Activated B cell treated with CpG ODN at 0.5 μM for 24 hours (primary cell): ENCODE measurements around the gene GOLPH3L. TPM values are rescaled to one million over a fixed set of nuclear protein-coding genes. Genes with fewer than 3 reads are reported as not detected.
A peak's percentile ranks its signal among the peaks of the same experiment; 100 is the strongest.
"Not testable (repeated sequence)": the region's sequence is repeated elsewhere in the genome, so short reads cannot be mapped to it uniquely, and the experiment has no call there.

Experiments
- ATAC-seq: fragments of 200-7000 bp; cut with Tn5 transposase; one replicate; pipeline ENCODE4 v1.10.0; 2021; ENCODE audit warnings: low read depth, mild to moderate bottlenecking, moderate library complexity
- CTCF ChIA-PET: fragments of 350-600 bp; sonication (Branson Sonifier 250); formaldehyde crosslinking; loops from one replicate; lab custom pipeline; 2021; ENCODE audit warnings: antibody characterized with exemption; lab: Charles Lee
- POLR2A ChIA-PET: fragments of 350-600 bp; sonication (Branson Sonifier 250); formaldehyde crosslinking; loops from one replicate; lab custom pipeline; 2021; ENCODE audit warnings: antibody characterized with exemption; lab: Charles Lee
- DNase-seq: peaks from one replicate; pipeline ENCODE4 v3.0.0; 2022
- H3K27ac Mint-ChIP-seq: one replicate; pipeline ENCODE4 v1.8.0; 2020; ENCODE audit warnings: mixed read lengths
- H3K27me3 Mint-ChIP-seq: one replicate; pipeline ENCODE4 v1.8.0; 2021; ENCODE audit warnings: mixed read lengths
- H3K36me3 Mint-ChIP-seq: one replicate; pipeline ENCODE4 v1.8.0; 2021; ENCODE audit warnings: low read depth, mixed read lengths
- H3K4me1 Mint-ChIP-seq: one replicate; pipeline ENCODE4 v1.8.0; 2021; ENCODE audit warnings: mixed read lengths
- H3K4me3 Mint-ChIP-seq: one replicate; pipeline ENCODE4 v1.8.0; 2020; ENCODE audit warnings: mild to moderate bottlenecking, mixed read lengths
- H3K9me3 Mint-ChIP-seq: one replicate; pipeline ENCODE4 v1.8.0; 2020; ENCODE audit warnings: mixed read lengths
- intact Hi-C: fragments of 100-400 bp; cut with micrococcal nuclease; formaldehyde crosslinking; loops from one replicate; pipeline ENCODE4 v1.15.1; 2024
- total RNA-seq: library from RNA; stranded (reverse); gene quantifications from 2 replicates; pipeline ENCODE4 v1.2.3, GENCODE V29; 2022
- TF ChIP-seq, protein P1 (sequence below): fragments of 200-600 bp; IDR thresholded peaks from one replicate; pipeline ENCODE4 v1.8.0; 2022; ENCODE audit warnings: antibody characterized with exemption, mild to moderate bottlenecking

GOLPH3L gene
- total RNA-seq, 1 donor from 2014 or later: 19.7 TPM

DNA sequence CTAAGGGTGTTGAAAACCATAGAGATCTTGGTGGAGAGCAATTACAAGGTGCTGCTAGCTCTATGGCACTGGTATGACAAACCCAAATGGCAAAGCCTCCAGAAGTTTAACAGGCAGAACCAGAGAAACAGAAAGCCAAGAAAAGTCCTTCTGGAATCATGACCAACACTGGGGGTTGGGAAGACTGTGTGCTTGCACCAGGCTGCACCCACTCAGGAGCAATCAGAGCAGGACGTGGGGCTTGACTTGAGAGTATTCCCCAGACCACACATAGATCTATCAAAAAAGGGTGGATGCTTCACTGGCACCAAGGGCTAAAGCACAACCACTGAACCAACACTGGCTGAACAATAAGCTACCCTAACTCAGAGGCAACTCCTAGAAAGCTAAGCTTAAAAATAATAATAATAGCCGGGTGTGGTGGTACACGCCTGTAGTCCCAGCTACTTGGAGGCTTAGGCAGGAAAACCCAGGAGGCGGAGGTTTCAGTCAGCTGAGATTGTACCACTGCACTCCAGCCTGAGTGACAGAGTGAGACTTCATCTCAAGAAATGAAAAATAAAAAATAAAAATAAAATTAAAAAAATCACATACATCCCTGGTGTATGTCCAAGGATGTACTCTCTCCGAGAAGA lies 47.4 kb downstream of the GOLPH3L start:
- Mint-ChIP-seq H3K27me3 (no peaks in the 10 kb centered on the region), H3K4me3 (no peak overlapping the region), H3K27ac (no peak overlapping the region), H3K9me3 (no peaks in the 10 kb centered on the region), H3K4me1 (no peaks in the 10 kb centered on the region), H3K36me3 (peaks cover 56% of the 10 kb centered on the region)
- TF ChIP-seq, protein P1, sequence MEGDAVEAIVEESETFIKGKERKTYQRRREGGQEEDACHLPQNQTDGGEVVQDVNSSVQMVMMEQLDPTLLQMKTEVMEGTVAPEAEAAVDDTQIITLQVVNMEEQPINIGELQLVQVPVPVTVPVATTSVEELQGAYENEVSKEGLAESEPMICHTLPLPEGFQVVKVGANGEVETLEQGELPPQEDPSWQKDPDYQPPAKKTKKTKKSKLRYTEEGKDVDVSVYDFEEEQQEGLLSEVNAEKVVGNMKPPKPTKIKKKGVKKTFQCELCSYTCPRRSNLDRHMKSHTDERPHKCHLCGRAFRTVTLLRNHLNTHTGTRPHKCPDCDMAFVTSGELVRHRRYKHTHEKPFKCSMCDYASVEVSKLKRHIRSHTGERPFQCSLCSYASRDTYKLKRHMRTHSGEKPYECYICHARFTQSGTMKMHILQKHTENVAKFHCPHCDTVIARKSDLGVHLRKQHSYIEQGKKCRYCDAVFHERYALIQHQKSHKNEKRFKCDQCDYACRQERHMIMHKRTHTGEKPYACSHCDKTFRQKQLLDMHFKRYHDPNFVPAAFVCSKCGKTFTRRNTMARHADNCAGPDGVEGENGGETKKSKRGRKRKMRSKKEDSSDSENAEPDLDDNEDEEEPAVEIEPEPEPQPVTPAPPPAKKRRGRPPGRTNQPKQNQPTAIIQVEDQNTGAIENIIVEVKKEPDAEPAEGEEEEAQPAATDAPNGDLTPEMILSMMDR: no peak
- POLR2A ChIA-PET: no interaction called here
- DNase-seq: no peak
- CTCF ChIA-PET: interaction anchor here (0.6 kb wide), 1 partner anchor 136 kb away, joined by 4 read pairs; no protein-coding TSS in a partner anchor
- ATAC-seq: no peak
- intact Hi-C loops: no loop called here

DNA sequence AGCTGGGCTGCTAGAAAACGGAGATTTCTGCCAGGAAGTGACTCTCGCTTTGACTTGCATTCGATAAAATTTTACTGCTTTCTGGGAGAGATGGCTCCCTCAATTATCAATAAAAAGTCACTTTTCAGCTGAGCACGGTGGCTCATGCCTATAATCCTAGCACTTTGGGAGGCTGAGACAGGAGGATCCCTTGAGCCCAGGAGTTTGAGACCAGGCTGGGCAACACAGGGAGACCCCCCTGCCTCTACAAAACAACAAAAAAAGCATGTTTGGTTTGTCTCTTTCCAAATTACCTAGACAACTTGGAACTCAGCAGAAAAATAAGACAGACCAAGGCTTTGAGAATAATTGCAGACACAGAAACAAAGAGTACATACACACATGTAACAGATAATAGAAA lies 54.7 kb downstream of the GOLPH3L start:
- no peaks in the 10 kb centered on the region for H3K27me3 Mint-ChIP-seq
- no peak for ATAC-seq
- no peak overlapping the region for H3K27ac Mint-ChIP-seq
- no peaks in the 10 kb centered on the region for H3K4me1 Mint-ChIP-seq
- intact Hi-C loops: no loop called here
- H3K9me3 Mint-ChIP-seq: no peaks in the 10 kb centered on the region
- CTCF ChIA-PET: interaction anchor here (1.6 kb wide), 1 partner anchor 81 kb away, joined by 5 read pairs; no protein-coding TSS in a partner anchor
- POLR2A ChIA-PET: no interaction called here
- no peak overlapping the region for H3K4me3 Mint-ChIP-seq
- TF ChIP-seq, protein P1: no peak
- H3K36me3 Mint-ChIP-seq: peaks cover 16% of the 10 kb centered on the region
- DNase-seq: no peak

DNA sequence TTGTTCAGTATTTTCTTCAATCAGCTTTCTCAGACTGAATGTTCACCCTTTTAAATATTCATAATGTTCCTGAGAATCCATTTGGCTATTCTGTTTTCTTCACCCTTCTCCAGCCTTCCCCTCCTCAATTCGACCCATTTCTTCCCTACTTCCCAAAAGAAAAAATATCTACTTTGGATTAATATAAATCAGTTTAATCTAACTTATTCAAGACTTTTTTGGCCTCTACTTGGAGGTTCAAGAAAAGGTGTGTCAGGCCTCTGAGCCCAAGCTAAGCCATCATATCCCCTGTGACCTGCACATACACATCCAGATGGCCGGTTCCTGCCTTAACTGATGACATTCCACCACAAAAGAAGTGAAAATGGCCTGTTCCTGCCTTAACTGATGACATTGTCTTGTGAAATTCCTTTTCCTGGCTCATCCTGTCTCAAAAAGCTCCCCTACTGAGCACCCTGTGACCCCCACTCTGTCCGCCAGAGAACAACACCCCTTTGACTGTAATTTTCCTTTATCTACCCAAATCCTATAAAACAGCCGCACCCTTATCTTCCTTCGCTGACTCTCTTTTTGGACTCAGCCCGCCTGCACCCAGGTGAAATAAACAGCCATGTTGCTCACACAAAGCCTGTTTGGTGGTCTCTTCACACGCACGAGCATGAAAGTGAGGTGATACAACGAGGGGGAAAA lies 55.7 kb downstream of the GOLPH3L start:
- H3K9me3 Mint-ChIP-seq, POLR2A ChIA-PET, CTCF ChIA-PET: not testable (repeated sequence)

DNA sequence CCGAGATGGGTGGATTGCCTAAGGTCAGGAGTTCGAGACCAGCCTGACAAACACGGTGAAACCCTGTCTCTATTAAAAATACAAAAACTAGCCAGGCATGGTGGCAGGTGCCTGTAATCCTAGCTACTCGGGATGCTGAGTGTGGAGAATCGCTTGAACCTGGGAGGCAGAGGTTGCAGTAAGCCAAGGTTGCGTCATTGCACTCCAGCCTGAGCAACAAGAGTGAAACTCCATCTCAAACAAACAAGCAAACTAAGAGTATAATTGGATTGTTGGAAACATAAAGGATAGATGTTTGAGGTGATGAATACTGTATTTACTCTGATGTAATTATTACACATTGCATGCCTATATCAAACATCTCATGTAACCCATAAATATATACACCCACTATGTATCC lies 58.5 kb downstream of the GOLPH3L start:
- H3K27ac Mint-ChIP-seq, H3K27me3 Mint-ChIP-seq, DNase-seq, ATAC-seq, H3K9me3 Mint-ChIP-seq, H3K4me3 Mint-ChIP-seq, H3K36me3 Mint-ChIP-seq, intact Hi-C loops, CTCF ChIA-PET: not testable (repeated sequence)
- H3K4me1 Mint-ChIP-seq: peaks cover 15% of the 10 kb centered on the region
- POLR2A ChIA-PET: interaction anchor here (1.6 kb wide), 1 partner anchor 9 kb away, joined by 7 read pairs; the partner anchor contains the start of gene ENSA

More for the DNA sequence above, 55.7 kb downstream of the GOLPH3L start:
- intact Hi-C loops, DNase-seq, H3K4me1 Mint-ChIP-seq, H3K36me3 Mint-ChIP-seq, H3K4me3 Mint-ChIP-seq, H3K27ac Mint-ChIP-seq, ATAC-seq, H3K27me3 Mint-ChIP-seq: not testable (repeated sequence)

DNA sequence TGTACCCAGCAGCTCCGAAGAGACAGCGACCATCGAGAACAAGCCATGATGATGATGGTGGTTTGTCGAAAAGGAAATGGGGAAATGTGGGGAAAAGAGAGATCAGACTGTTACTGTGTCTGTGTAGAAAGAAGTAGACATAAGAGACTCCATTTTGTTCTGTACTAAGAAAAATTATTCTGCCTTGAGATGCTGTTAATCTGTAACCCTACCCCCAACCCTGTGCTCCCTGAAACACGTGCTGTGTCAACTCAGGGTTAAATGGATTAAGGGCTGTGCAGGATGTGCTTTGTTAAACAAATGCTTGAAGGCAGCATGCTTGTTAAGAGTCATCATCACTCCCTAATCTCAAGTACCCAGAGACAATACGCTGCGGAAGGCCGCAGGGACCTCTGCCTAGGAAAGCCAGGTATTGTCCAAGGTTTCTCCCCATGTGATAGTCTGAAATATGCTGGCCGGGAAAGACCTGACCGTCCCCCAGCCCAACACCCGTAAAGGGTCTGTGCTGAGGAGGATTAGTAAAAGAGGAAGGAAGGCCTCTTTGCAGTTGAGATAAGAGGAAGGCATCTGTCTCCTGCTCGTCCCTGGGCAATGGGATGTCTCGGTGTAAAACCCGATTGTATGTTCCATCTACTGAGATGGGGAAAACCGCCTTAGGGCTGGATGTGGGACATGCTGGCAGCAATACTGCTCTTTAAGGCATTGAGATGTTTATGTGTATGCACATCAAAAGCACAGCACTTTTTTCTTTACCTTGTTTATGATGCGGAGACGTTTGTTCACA lies 61.9 kb downstream of the GOLPH3L start:
- ATAC-seq, H3K27me3 Mint-ChIP-seq, H3K36me3 Mint-ChIP-seq, POLR2A ChIA-PET, DNase-seq, H3K9me3 Mint-ChIP-seq, CTCF ChIA-PET, intact Hi-C loops: not testable (repeated sequence)
- Mint-ChIP-seq H3K4me3 (peak overlapping the region; percentile 7), H3K27ac (peak overlapping the region; percentile 59), H3K4me1 (peaks cover 21% of the 10 kb centered on the region)

DNA sequence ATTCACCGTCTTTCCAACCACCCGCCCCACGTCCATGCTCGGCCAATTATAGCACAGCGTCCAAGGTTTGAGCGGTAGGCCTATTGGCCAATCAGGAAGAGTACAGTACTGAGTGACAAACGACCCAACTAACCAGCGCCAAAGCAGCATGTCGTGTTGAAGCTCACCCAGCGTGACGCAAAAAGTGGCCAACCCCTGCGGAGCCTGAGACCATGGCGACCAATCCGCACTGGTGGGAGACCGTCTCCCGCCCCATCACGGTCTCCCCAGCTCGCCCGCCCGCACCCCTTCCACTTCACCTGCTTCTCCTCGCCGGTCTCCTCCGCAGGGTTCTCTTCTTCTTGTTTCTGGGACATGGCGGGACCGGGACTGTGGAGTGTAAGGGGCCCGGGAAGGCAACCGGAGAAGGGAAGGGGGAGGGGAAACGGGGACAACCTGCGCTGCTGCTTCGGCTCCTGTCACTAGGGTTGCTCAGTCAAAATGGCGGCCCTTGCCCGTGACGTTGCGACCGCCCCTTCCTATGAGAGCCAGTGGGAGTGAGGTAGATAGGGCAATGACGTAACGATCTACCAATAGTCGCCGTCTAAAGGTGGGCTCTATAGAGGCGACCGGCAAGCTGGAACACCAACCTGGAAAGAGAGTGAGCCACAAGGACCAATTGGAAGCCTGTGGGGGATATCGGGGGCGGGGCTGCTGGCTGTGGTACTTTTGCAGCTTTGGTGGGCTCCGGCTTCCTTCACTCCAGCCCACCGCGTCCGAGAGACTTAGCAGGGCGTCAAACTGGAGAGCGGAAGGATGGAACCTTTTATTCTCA lies 67.6 kb downstream of the GOLPH3L start, which contains the start of gene ENSA:
TSS of gene ENSA (minus strand) at position 498 of the 814 bp plus-strand sequence. CDS start at position 356, 142 bp downstream.
- Mint-ChIP-seq H3K27ac (no peak within 1 kb of the TSS), H3K36me3 (peaks cover 34% of the 10 kb centered on the region), H3K4me3 (no peak within 1 kb of the TSS), H3K27me3 (no peaks in the 10 kb centered on the region), H3K9me3 (no peaks in the 10 kb centered on the region), H3K4me1 (peaks cover 21% of the 10 kb centered on the region)
- ATAC-seq (peak; percentile 88), DNase-seq (peak; percentile 84)
- intact Hi-C loops: loop anchor here (1.0 to 10.0 kb wide), 10 partner anchors 16 to 715 kb away; partner anchors contain the start of genes ARNT, GOLPH3L, MCL1 and PRPF3
- ChIA-PET POLR2A (interaction anchor here (0.6 to 6.0 kb wide), 35 partner anchors 8 to 1293 kb away, joined by 3 to 189 read pairs (median 4); partner anchors contain the start of genes CTSS, FALEC, GOLPH3L and MCL1), CTCF (interaction anchor here (0.6 to 4.9 kb wide), 7 partner anchors 10 to 374 kb away, joined by 3 to 58 read pairs (median 4); no protein-coding TSS in a partner anchor)
- TF ChIP-seq, protein P1: no peak
